Left renal pelvis (tissue), 4 donors: Measurements from ENCODE around the gene PHB1. TPM values are rescaled to one million over a fixed set of nuclear protein-coding genes. Genes with fewer than 3 reads are reported as not detected.
"Not testable (repeated sequence)": the region's sequence is repeated elsewhere in the genome, so short reads cannot be mapped to it uniquely, and the experiment has no call there.

Source experiments
- DNase-seq, 4 donors: peaks; one replicate each; pipeline ENCODE4 v3.0.0-alpha.2; 2013; ENCODE audit warnings: low read depth in 4 of 4, low spot score in 3 of 4
- polyA plus RNA-seq, 4 donors: library from polyadenylated mRNA; unstranded; fragments of 120-200 nt; gene quantifications; one replicate each; pipeline ENCODE4 v1.2.1, GENCODE V29; 2013; ENCODE audit not compliant: insufficient read length in 4 of 4

Gene PHB1
- polyA plus RNA-seq, 4 donors, result 151 to 235 (median 221) TPM

- no peak for DNase-seq
These were observed 8.1 kb downstream of the PHB1 start for GRCh38 chr17:49406421-49407061.

GRCh38 chr17:49404906-49405305, 9.8 kb downstream of the PHB1 start:
- no peak for DNase-seq

GRCh38 chr17:49404361-49404760, 10.3 kb downstream of the PHB1 start:
- no peak for DNase-seq

- DNase-seq, result no peak
These were observed 11.0 kb downstream of the PHB1 start for GRCh38 chr17:49403514-49404289.

GRCh38 chr17:49402706-49403105, 12.0 kb downstream of the PHB1 start:
- no peak for DNase-seq

GRCh38 chr17:49401971-49402611, 12.6 kb downstream of the PHB1 start:
- no peak for DNase-seq

GRCh38 chr17:49399995-49400394, 14.7 kb downstream of the PHB1 start:
- DNase-seq, result no peak

- DNase-seq, result no peak
These were observed 17.1 kb downstream of the PHB1 start for GRCh38 chr17:49397586-49397985.

GRCh38 chr17:49393491-49394255, 21.0 kb downstream of the PHB1 start:
- no peak for DNase-seq

GRCh38 chr17:49390548-49391324, 23.9 kb downstream of the PHB1 start:
- no peak for DNase-seq

- not testable (repeated sequence) for DNase-seq
These were observed 25.0 kb downstream of the PHB1 start for GRCh38 chr17:49389514-49390347.

- DNase-seq, result no peak
These were observed 25.8 kb downstream of the PHB1 start for GRCh38 chr17:49388692-49389513.

- DNase-seq, result no peak
These were observed 26.4 kb downstream of the PHB1 start for GRCh38 chr17:49388290-49388640.

- DNase-seq, result no peak
These were observed 27.0 kb downstream of the PHB1 start for GRCh38 chr17:49387498-49388289.

- DNase-seq, result no peak
These were observed 28.3 kb downstream of the PHB1 start for GRCh38 chr17:49386373-49386772.

- no peak for DNase-seq
These were observed 29.7 kb downstream of the PHB1 start for GRCh38 chr17:49384951-49385350.

- no peak for DNase-seq
These were observed 31.6 kb downstream of the PHB1 start for GRCh38 chr17:49383060-49383459.

- no peak for DNase-seq
These were observed 32.1 kb downstream of the PHB1 start for GRCh38 chr17:49382556-49382955.
